ENCODE results near the gene RAB27B. TPM values are rescaled to one million over a fixed set of nuclear protein-coding genes. Genes with fewer than 3 reads are reported as not detected.
A peak's percentile ranks its signal among the peaks of the same experiment; 100 is the strongest.
"Not testable (repeated sequence)": the region's sequence is repeated elsewhere in the genome, so short reads cannot be mapped to it uniquely, and the experiment has no call there.

The RAB27B gene
- total RNA-seq, 1 experiment from 2014 or later = not detected

GRCh38 chr18:54830260-54830659 is 2.0 kb downstream of the RAB27B start:
- Histone ChIP-seq H3K27ac (no peak overlapping the region), H3K4me1 (no peaks in the 10 kb centered on the region), H3K36me3 (no peaks in the 10 kb centered on the region), H3K4me3 (no peak overlapping the region), H3K27me3 (no peaks in the 10 kb centered on the region), H3K9me3 (replicated peaks) (no peaks in the 10 kb centered on the region)
- no peak for DNase-seq

GRCh38 chr18:54830866-54831265 is 2.6 kb downstream of the RAB27B start:
- Histone ChIP-seq H3K4me1 (no peaks in the 10 kb centered on the region), H3K4me3 (no peak overlapping the region), H3K36me3 (no peaks in the 10 kb centered on the region), H3K27me3 (no peaks in the 10 kb centered on the region), H3K27ac (no peak overlapping the region), H3K9me3 (replicated peaks) (no peaks in the 10 kb centered on the region)
- DNase-seq = no peak

- H3K4me3 ChIP-seq = no peak overlapping the region
- H3K36me3 ChIP-seq = no peaks in the 10 kb centered on the region
- H3K4me1 ChIP-seq = no peaks in the 10 kb centered on the region
- no peak overlapping the region for H3K27ac ChIP-seq
- H3K9me3 ChIP-seq (replicated peaks) = no peaks in the 10 kb centered on the region
- no peak for DNase-seq
- H3K27me3 ChIP-seq = no peaks in the 10 kb centered on the region
These were observed 7.7 kb downstream of the RAB27B start for GRCh38 chr18:54835944-54836343.

DNA sequence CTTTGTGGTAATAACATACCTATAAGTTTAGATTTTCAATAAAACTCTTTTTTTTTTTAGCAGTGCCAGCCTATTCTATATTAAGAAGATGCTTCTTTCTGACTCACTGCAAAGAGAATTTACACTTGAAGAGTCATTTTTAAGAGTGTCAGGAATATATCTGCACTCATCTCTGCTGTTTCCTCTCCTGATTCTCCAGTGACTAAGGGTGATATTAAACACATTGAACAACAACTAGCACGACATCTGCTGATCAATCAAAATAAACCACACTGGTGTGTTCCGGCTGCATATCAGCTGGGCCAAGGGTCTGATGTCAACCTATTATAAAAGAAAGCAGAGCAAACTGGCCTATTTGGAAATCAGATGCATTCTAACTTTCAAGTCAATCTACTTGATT is 15.0 kb downstream of the RAB27B start:
- Histone ChIP-seq H3K4me3 (no peak overlapping the region), H3K4me1 (no peaks in the 10 kb centered on the region), H3K9me3 (replicated peaks) (no peaks in the 10 kb centered on the region), H3K27ac (no peak overlapping the region), H3K27me3 (no peaks in the 10 kb centered on the region), H3K36me3 (no peaks in the 10 kb centered on the region)
- DNase-seq = no peak

- Histone ChIP-seq H3K27ac (no peak overlapping the region), H3K4me3 (no peak overlapping the region), H3K36me3 (no peaks in the 10 kb centered on the region), H3K4me1 (no peaks in the 10 kb centered on the region), H3K27me3 (no peaks in the 10 kb centered on the region), H3K9me3 (replicated peaks) (no peaks in the 10 kb centered on the region)
- DNase-seq = no peak
These were observed 17.5 kb downstream of the RAB27B start for GRCh38 chr18:54845787-54846186.

DNA sequence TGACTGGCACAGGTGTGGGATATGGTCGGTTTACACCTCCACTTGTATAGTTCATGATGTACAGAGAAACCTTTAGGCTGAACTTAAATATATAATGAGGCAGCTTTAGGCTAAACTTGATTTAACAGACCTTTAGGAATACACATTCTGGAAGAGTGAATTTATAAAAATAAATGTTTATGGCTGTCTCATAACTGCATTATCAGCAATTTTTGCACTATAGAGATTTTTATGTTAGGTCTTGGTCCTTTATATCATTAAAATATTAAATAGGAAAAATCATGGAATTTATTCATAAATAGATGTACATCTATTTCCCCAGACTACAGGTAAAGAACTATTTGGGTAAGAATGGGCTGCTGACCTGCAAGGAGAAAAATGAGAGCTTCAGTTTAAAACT is 19.8 kb downstream of the RAB27B start:
- Histone ChIP-seq H3K4me3 (no peak overlapping the region), H3K36me3 (no peaks in the 10 kb centered on the region), H3K27me3 (no peaks in the 10 kb centered on the region), H3K9me3 (replicated peaks) (no peaks in the 10 kb centered on the region), H3K27ac (no peak overlapping the region), H3K4me1 (no peaks in the 10 kb centered on the region)
- no peak for DNase-seq

DNA sequence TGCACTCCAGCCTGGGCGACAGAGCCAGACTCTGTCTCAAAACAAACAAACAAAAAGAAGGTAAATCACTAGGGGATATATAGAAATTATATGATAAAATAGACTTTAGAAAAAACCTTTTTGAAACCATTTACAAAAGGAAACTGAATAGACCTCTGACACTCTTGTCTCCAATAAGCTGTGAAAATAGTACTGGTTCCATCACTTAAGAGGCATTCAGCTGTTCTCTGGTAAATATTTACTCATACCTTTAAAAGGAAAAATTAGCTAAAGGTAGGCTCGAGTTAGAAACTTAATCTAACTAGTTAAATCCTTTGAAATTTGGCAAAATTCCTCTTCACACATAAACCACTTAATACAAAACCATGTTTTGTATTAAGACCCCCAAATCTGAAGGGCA is 21.4 kb downstream of the RAB27B start:
- DNase-seq = no peak
- Histone ChIP-seq H3K27me3 (no peaks in the 10 kb centered on the region), H3K9me3 (replicated peaks) (no peaks in the 10 kb centered on the region), H3K27ac (no peak overlapping the region), H3K36me3 (no peaks in the 10 kb centered on the region), H3K4me3 (no peak overlapping the region), H3K4me1 (no peaks in the 10 kb centered on the region)

DNA sequence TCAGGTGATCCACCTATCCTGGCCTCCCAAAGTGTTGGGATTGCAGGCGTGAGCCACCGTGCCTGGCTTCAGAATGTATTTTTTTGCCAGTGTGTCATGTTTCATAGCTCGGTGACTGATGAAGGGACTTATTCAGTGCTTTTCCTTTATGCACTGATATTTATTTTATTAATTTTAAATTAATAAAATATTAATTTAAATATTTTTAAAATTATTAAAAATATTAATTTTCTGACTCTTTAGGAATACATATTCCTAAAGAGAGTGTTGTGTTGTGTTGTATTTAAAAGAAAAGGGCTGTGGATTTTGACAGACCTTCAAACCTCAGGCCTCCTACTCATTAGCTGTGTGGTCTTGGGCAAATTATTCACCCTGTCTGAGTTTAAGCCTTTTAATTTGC is 22.3 kb downstream of the RAB27B start:
- no peak for DNase-seq
- H3K4me1 ChIP-seq = no peaks in the 10 kb centered on the region
- no peaks in the 10 kb centered on the region for H3K9me3 ChIP-seq (replicated peaks)
- no peaks in the 10 kb centered on the region for H3K36me3 ChIP-seq
- H3K27ac ChIP-seq = no peak overlapping the region
- no peaks in the 10 kb centered on the region for H3K27me3 ChIP-seq
- no peak overlapping the region for H3K4me3 ChIP-seq

DNA sequence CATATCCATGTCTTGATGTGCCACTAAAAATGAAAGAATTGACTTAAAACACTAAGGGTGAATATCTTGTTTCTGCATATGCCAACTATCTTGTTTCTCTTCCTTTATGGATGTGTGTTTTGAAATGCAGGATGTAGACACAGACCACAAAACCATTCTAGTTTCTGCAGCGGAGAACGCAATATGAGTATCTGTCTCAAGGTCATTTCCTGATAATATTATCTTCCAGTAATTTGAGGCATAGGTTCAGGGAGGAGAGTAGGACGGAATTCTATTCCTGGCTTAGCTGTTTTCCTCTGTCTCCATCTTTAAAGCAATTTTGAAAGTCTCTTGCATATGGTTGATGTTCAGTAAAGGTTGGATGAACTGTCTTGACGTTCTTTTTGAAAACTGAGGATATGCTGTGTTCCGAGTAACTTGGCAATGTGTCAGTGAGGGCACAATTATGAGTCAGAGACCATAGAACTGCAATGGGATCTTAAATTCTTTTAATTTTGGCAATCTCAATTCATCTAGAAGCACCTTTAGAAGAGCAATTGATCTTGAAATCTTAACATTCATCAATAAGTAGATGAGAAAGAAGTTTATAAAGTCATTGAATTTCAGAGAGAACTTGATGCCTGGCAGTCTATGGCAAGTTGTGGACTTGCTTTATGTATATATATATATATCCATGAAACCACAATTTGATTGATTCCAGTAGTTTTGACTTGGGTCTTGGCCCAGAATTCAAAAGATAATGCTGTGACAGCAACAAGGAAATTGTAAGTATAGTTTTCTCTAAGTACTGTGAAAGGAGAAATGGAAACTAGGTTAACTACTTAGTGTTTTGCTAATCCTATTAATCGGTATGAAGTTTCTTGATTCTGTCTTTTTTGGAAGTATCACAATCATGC is 24.8 kb downstream of the RAB27B start:
- Histone ChIP-seq H3K36me3 (no peaks in the 10 kb centered on the region), H3K4me1 (no peaks in the 10 kb centered on the region), H3K9me3 (replicated peaks) (no peaks in the 10 kb centered on the region), H3K4me3 (no peak overlapping the region), H3K27ac (no peak overlapping the region), H3K27me3 (no peaks in the 10 kb centered on the region)
- no peak for DNase-seq

- not testable (repeated sequence) for H3K36me3 ChIP-seq
These were observed 26.8 kb downstream of the RAB27B start for GRCh38 chr18:54855050-54855449.

GRCh38 chr18:54856105-54856646 is 27.9 kb downstream of the RAB27B start:
- Histone ChIP-seq H3K36me3 (no peaks in the 10 kb centered on the region), H3K9me3 (replicated peaks) (no peaks in the 10 kb centered on the region), H3K4me3 (no peak overlapping the region), H3K27ac (no peak overlapping the region), H3K27me3 (no peaks in the 10 kb centered on the region), H3K4me1 (no peaks in the 10 kb centered on the region)
- no peak for DNase-seq

More at GRCh38 chr18:54855050-54855449, 26.8 kb downstream of the RAB27B start:
- H3K27me3 ChIP-seq; H3K9me3 ChIP-seq (replicated peaks); H3K4me1 ChIP-seq; H3K27ac ChIP-seq; H3K4me3 ChIP-seq: not testable (repeated sequence)
- peak in 1 of 2 experiments; percentile 4 for DNase-seq

DNA sequence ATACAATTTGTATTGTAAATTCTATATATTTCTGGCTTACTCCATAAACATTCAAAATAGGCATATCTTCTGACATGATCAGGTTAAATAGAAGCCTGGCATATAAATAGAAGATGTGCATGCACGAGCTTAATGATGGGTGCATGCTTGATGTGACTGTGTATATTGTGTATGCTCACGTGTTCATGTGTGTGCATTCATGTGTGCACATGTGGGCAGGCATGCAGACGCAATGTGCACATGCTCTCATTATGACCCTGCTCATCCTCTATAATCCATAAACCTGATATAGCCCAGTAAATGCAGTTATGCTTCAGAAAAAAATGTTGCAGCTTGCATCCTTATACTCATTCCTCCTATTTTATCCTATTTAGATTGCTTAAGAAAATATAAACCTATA is 29.2 kb downstream of the RAB27B start:
- no peaks in the 10 kb centered on the region for H3K27me3 ChIP-seq
- no peak overlapping the region for H3K27ac ChIP-seq
- no peaks in the 10 kb centered on the region for H3K36me3 ChIP-seq
- no peak for DNase-seq
- no peak overlapping the region for H3K4me3 ChIP-seq
- no peaks in the 10 kb centered on the region for H3K4me1 ChIP-seq
- no peaks in the 10 kb centered on the region for H3K9me3 ChIP-seq (replicated peaks)

GRCh38 chr18:54859667-54860421 is 31.6 kb downstream of the RAB27B start:
- H3K36me3 ChIP-seq = no peaks in the 10 kb centered on the region
- H3K4me1 ChIP-seq = no peaks in the 10 kb centered on the region
- H3K27me3 ChIP-seq = no peaks in the 10 kb centered on the region
- H3K9me3 ChIP-seq (replicated peaks) = no peaks in the 10 kb centered on the region
- H3K27ac ChIP-seq = no peak overlapping the region
- H3K4me3 ChIP-seq = no peak overlapping the region
- no peak for DNase-seq

GRCh38 chr18:54860941-54861340 is 32.7 kb downstream of the RAB27B start:
- no peak overlapping the region for H3K27ac ChIP-seq
- DNase-seq = no peak
- H3K4me1 ChIP-seq = no peaks in the 10 kb centered on the region
- no peaks in the 10 kb centered on the region for H3K36me3 ChIP-seq
- H3K4me3 ChIP-seq = no peak overlapping the region
- no peaks in the 10 kb centered on the region for H3K27me3 ChIP-seq
- H3K9me3 ChIP-seq (replicated peaks) = no peaks in the 10 kb centered on the region

DNA sequence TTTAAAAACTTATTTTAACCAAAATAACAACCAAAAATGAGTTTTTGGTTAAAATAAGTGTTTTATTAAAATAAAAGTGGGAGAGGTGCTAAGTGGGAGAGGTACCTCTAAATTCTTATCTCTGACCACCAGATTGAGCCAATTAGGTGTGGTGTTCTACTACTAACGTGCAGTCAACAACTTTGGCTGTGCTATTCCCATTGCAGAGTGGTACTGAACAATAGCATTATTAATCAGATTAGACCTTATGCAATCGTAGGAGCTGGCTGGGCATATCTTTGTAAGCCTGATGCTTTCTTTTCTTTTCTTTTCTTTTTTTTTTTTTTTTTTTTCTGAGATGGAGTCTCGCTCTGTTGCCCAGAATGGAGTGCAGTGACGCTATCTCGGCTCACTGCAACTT is 38.9 kb downstream of the RAB27B start:
- DNase-seq = no peak
- H3K36me3 ChIP-seq = no peaks in the 10 kb centered on the region
- no peak overlapping the region for H3K27ac ChIP-seq
- H3K27me3 ChIP-seq = no peaks in the 10 kb centered on the region
- H3K4me1 ChIP-seq = no peaks in the 10 kb centered on the region
- H3K9me3 ChIP-seq (replicated peaks) = no peaks in the 10 kb centered on the region
- H3K4me3 ChIP-seq = no peak overlapping the region

All from SJCRH30 (cell line).